HT-29 (cell line): Measurements from ENCODE around the gene OR7G1. TPM values are rescaled to one million over a fixed set of nuclear protein-coding genes. Genes with fewer than 3 reads are reported as not detected.

Source experiments
- DNase-seq: peaks from one replicate; pipeline ENCODE4 v3.0.0-alpha.2; 2015; ENCODE audit warnings: low spot score
- total RNA-seq: library from RNA; depleted of rRNA; stranded (reverse); fragments of >200 nt; shearing (Covaris generic); gene quantifications from 2 replicates; pipeline ENCODE4 v1.2.3, GENCODE V29; 2014; rRNA removed

OR7G1 gene
- not detected in 2 replicates for total RNA-seq

DNA sequence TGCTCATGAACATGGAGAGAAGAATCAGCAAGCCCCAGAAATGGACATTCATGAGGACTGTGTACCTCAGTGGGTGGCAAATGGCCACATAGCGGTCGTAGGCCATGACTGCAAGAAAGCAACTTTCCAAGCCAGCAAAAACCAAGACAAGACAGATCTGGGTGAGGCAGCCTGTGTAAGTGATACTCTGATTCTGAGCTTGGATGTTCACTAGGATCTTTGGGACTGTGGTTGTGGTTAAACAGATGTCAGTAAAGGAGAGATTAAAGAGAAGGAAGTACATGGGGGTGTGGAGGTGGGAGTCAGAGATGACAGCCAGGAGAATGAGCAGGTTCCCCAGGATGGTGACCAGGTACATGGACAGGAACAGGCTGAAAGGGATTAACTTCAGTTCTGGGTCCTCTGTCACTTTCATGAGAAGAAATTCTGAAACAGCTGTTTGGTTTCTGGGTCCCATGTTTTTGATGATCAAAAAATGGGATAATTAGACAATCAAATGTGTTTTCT lies at the start of gene OR7G1:
Gene OR7G1, minus strand, starts transcription at position 457 of the 507 bp plus-strand sequence. Its CDS starts 0 bp downstream, at position 457.
- no peak for DNase-seq

- DNase-seq, result no peak
Observed at GRCh38 chr19:9165261-9165660, 49.7 kb upstream of the OR7G1 start.

DNA sequence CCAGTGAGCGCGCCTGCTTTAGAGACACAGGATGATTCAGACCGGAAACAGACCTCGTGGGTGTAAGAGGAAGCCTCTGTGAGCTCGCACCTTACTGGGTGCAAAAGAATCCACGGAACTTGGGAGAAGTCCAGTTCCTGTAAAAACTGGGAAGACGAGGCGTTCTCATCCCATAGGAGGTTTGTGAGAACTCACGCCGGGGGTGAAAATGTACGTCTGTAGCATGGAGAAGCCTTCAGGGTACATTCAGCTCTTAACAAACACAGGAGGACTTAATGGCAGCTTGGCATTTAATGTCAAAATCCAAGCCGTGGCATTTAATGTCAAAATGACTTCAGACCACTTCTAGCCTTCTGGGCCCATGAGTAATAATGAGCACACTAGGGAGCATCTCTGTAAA lies 45.9 kb upstream of the OR7G1 start:
- DNase-seq, result no peak

- no peak for DNase-seq
Observed at GRCh38 chr19:9159891-9160290, 44.3 kb upstream of the OR7G1 start.

GRCh38 chr19:9156304-9156703 lies 40.7 kb upstream of the OR7G1 start:
- DNase-seq, result no peak

- DNase-seq, result no peak
Observed at GRCh38 chr19:9155591-9155990, 40.0 kb upstream of the OR7G1 start.

- no peak for DNase-seq
Observed at GRCh38 chr19:9151367-9151766, 35.8 kb upstream of the OR7G1 start.

GRCh38 chr19:9150650-9151049 lies 35.1 kb upstream of the OR7G1 start:
- DNase-seq, result no peak

GRCh38 chr19:9149997-9150396 lies 34.4 kb upstream of the OR7G1 start:
- DNase-seq, result peak; percentile 50

DNA sequence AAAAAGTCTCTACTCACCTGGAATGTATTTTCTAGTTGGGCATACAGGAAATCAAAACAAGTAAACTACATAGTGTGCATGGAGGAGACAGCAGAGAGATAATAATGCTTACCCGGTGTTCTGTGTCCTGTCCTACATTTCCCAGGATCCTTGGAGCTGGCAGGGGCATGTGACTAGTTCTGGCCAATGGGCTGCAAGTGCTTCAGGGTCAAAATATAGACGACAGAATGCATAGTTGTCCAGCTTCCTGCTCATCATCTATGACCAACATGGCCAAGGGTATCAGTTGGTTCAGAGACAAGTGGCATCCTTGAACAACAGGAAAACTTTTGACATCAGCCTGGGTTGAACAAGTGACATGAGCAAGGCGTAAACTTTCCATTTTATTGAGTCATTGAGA lies 33.1 kb upstream of the OR7G1 start:
- DNase-seq, result no peak

GRCh38 chr19:9146882-9147281 lies 31.3 kb upstream of the OR7G1 start:
- no peak for DNase-seq

DNA sequence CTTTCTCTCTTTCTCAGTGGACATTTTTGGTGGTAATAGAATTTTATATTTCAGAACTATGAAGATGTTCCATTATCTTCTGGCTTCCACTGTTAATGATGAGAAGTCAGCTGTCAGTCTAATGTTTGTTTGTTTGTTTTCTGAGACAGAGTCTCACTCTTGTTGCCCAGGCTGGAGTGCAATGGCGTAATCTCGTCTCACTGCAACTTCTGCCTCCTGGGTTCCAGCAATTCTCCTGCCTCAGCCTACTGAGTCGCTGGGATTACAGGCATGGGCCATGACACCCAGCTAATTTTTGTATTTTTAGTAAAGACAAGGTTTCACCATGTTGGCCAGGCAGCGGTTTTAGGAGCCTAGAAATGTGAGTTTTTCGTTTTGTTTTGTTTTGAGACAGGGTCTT lies 29.4 kb upstream of the OR7G1 start:
- no peak for DNase-seq

DNA sequence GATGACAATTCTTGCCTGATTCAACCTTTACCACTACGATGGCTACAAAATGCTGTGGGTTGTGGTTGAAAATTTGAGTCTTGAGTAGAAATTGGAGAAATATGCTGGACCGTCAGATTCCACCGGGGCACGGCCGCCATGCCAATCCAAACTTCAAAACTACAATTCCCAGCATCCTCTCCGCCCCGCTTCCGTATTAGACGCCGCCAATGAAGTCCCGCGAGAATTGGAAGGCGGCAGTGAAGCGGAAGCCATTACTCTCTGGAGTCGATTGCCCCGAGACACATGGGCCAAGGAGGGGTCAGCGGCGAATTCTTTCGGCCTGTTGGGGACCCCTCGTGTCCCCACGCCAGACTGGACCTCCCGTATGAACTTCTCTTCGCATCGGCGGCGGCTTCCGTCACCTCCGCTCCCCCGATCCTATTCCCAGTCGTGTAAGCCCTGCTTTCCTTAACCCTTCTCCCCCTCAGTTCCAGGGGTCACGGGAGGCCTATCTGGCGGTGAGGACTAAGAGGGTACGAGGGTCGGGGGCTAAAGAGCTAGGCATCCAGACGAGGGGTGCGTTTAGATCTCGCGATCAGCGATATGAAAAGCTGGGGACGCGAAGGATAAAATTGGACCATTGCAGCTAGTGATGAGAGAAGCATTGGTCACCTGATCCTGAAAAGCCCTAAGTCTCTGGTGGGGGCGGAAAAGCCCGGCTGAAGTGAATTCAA lies 24.8 kb upstream of the OR7G1 start, which contains the start of gene ZNF317:
Gene ZNF317, plus strand, starts transcription at position 239 of the 716 bp plus-strand sequence. CDS start 15,620 bp downstream, outside the sequence.
- peak; percentile 87 for DNase-seq

GRCh38 chr19:9139609-9140158 lies 24.1 kb upstream of the OR7G1 start:
- DNase-seq, result no peak

- DNase-seq, result no peak
Observed at GRCh38 chr19:9132422-9132821, 16.9 kb upstream of the OR7G1 start.

- no peak for DNase-seq
Observed at GRCh38 chr19:9130965-9131364, 15.4 kb upstream of the OR7G1 start.

GRCh38 chr19:9128171-9128570 lies 12.6 kb upstream of the OR7G1 start:
- peak; percentile 31 for DNase-seq

DNA sequence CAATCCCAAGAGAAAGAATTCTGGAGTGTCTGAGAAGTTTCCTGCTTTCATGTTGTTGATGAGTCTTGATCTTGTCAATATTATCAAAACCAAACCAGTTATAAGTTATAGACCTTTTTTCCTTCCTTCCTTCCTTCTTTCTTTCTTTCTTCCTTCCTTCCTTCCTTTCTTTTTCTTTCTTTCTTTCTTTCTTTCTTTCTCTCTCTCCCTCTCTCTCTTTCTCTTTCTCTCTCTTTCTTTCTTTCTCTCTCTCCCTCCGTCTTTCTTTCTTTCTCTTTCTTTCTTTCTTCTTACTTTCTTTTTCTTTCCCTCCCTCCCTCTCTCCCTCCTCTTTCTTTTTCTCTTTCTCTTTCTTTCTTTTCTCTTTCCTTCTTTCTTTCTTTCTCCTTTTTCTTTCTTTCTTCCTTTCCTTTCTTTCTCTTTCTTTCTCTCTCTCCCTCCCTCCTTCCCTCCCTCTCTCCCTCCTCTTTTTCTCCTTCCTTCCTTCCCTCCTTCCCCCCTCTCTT lies 11.4 kb upstream of the OR7G1 start, which contains the start of gene OR7G3:
Gene OR7G3, minus strand, starts transcription at position 51 of the 506 bp plus-strand sequence. Its CDS starts 0 bp downstream, at position 51.
- no peak for DNase-seq

DNA sequence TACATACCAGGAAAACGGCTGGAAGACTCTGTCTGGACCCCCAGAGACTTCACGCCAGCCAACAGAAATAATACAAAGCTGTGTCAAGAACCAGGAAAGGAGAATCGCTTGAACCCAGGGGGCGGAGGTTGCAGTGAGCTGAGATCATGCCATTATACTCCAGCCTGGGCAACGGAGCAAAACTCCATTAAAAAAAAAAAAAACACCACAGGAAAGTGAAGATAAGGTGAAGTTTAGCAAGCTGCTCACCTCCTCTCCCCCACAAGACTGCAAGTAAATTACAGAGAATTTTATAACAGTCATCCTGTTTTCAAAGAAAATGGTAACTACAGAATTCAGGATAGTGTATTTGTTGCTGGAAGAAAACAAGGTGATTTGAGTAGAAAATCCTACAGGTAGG lies 984 bp upstream of the OR7G1 start:
- DNase-seq, result no peak

DNA sequence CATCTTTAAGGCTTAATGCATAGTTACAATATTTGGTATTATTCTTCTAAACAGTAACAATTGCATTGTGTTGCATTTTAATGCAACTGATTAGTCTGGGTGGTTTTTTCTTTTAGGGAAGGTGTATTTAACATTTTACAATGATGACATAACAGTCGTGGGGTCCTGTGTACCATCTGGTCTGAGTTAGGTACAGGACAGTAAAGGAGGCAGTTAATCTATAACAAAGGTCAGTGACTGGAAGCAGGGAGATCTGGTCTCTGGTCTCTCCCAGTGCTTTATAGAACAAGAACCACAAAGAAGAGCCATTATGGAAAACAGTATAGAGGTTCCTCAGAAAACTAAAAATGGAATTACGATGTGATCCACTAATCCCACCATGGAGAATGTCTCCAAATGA lies 5.6 kb downstream of the OR7G1 start:
- DNase-seq, result no peak

GRCh38 chr19:9107375-9107774 lies 8.2 kb downstream of the OR7G1 start, which contains the start of gene OR7G2:
TSS of gene OR7G2 (minus strand) at chr19:9107475. CDS start at chr19:9103243, 4,232 bp downstream.
- DNase-seq, result no peak

GRCh38 chr19:9086761-9087160 lies 28.8 kb downstream of the OR7G1 start, which contains the start of gene OR1M1:
TSS of gene OR1M1 (plus strand) at chr19:9087061. CDS start at chr19:9093245, 6,184 bp downstream.
- no peak for DNase-seq

DNA sequence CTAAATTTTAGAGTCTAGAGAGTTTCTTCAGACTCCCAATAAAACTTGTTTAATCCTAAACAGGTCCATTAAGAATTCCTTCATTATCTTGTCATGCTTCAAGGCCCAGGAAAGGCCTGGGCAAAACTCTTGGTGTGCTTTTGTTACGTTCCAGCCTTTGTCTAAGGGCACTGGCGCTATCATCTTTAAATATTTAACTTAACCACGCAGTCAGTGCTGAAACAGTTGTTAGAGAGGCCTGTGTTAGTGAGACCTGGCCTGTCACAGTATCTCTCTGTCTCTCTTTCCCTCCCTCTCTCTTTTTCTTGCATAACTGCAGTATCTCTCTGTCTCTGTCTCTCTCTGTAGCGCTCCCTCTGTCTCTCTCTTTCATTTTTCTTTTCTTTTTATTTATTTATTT lies 36.9 kb downstream of the OR7G1 start:
- no peak for DNase-seq
